ENCODE measurements around the gene MEF2C.

The MEF2C gene

DNA sequence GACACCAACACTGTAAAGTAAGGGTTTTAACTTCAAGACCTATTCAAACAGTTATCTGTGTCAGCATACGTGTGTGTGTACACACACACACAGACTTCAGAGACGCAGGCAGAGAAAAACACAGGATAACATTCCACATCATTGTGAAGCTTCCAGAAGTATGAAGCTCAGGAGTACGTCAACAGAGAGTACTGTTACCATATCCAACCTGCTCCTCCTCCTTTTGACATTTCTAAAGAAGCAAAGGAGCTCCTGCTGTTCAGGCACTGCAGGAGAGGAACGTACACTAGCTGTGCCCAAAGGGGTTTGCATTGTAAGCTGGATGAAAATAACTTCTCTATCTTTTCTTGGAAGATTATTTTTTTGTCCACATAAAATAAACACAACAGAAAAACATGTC, 180.7 kb downstream of the MEF2C start:
- no peak for TF ChIP-seq GATA2 (IDR thresholded peaks at IDR 0.05; ENCODE audit: low read depth, low read length)
- TF ChIP-seq GATA3 (IDR thresholded peaks at IDR 0.05; ENCODE audit: low read depth, low read length) = no peak

DNA sequence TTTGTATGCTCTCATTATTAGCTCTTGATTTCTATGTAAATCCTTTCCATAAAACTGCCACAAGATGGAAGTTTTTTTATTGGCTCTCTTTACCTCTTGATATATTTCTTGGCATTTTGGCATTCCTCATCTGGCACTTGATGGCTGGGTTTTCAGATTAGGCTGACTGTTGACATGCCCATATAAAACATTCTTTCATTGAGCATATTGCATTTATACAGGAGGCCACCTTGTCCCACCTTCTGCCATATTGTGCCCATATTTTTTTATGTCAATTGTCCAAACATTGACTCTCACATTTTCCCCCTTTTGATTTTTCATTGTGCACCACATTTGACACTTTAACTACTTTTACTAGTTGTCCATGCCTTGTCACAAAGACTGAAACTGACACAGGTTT, 182.9 kb downstream of the MEF2C start:
- no peak for TF ChIP-seq GATA2 (IDR thresholded peaks at IDR 0.05; ENCODE audit: low read depth, low read length)
- TF ChIP-seq GATA3 (IDR thresholded peaks at IDR 0.05; ENCODE audit: low read depth, low read length) = no peak

DNA sequence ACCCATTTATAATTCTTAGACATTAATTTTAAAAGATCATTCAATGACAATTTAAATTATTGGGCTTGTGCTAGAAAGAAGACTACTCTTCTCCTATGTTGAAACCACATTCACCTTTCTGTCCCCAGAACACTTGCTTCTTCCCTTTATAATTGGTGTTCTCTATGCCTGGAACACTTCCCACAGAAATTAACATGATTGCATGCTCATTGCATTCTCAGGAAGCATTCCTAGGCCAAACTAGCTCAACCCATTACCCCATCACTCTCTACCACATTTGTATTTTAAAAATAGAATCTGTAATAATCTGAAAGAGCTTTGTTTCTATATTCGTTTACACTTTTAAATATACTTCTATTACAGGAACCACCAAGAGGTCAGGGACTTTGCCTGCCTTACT, 184.7 kb downstream of the MEF2C start:
- TF ChIP-seq GATA2 (IDR thresholded peaks at IDR 0.05; ENCODE audit: low read depth, low read length) = no peak
- no peak for TF ChIP-seq GATA3 (IDR thresholded peaks at IDR 0.05; ENCODE audit: low read depth, low read length)

DNA sequence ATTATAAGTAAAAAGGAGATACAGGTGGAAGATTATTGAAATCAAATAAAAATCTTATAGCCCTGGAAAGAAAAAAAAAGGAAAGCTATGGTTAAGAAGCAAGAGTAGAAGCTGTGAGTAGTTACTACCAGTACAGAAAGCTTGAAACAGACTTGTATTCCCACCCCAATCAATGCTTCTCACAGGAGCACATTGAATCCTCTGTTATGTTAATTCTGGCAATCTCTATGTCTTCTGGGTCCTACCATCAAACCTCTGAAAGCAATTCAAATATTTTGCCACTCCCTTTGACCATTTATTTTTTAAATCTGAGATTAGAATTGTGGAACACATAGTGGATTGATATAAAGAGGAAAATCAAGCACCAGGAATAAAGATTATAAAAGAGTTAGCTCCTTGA, 186.5 kb downstream of the MEF2C start:
- TF ChIP-seq GATA2 (IDR thresholded peaks at IDR 0.05; ENCODE audit: low read depth, low read length) (no peak), GATA3 (IDR thresholded peaks at IDR 0.05; ENCODE audit: low read depth, low read length) (no peak)

DNA sequence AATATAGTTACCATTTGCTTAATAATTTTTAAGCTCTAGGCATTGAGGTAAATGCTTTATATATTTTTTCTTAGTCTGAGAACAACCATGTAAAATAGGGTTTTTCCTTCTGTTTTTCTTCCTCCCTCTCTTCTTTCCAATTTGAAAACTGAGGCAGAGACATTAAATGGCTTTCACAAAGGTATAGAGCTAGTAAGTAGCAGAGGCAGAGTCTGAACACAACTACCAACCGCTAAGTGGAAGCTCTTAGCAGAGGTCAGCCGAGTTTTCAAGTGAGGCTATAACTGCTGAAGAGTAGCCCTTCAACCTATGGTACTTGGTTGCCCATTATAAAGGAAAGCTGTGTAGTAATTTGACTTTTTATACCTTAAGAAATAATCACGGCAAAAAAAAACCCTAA, 187.1 kb downstream of the MEF2C start:
- TF ChIP-seq GATA3 (IDR thresholded peaks at IDR 0.05; ENCODE audit: low read depth, low read length) = no peak
- no peak for TF ChIP-seq GATA2 (IDR thresholded peaks at IDR 0.05; ENCODE audit: low read depth, low read length)

DNA sequence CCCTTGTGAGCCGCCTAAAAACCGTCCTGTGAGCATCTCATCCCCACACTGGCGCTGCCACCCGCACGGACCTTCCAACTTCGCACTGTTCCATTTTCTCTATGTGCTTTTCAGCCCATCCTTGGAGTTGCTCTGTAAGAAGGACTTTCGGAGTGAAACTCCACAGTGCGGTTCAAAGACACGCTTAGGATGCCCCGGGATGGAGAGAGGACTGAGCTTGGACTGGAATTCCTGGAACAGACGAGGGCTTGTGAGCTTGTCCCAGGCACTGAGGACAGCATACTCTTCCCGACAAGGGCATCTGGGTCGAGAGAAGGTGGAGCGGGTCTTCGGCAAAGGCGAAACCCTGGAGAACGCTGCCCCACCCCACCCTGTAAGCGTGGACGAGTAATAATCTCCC, 187.8 kb downstream of the MEF2C start:
- no peak for TF ChIP-seq GATA2 (IDR thresholded peaks at IDR 0.05; ENCODE audit: low read depth, low read length)
- no peak for TF ChIP-seq GATA3 (IDR thresholded peaks at IDR 0.05; ENCODE audit: low read depth, low read length)

DNA sequence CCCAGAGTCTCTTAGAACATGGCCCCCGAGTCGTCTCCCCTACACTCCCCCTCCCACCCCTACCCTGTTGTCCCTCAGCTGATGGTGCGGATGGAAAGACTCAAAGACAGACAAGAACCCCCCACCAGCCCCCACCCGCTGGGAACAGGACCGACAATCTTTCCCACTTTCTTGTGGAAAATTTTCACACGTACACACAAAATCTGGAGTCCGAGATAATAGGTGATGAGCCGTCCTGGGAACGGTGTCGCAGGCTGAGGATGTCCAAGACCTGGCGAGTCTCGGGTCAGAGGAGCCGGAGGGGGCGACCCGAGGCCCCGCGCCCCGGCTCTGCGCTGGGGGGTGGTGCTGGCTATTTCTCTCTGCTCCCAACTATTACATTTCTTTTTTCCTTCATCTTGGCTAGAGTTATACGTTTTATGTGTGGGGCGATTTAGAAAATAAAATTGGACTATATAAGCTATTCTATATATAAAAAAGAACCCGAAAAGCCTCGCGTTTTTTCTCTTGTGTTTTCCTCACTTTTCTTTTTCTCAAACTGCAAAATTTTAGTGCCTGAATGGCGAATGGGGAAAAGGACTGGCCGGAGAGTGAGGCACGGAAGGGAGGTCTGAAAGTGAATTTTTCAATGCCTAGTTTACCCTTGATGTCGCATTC, 188.8 kb downstream of the MEF2C start:
- no peak for TF ChIP-seq GATA3 (IDR thresholded peaks at IDR 0.05; ENCODE audit: low read depth, low read length)
- TF ChIP-seq GATA2 (IDR thresholded peaks at IDR 0.05; ENCODE audit: low read depth, low read length) = no peak

DNA sequence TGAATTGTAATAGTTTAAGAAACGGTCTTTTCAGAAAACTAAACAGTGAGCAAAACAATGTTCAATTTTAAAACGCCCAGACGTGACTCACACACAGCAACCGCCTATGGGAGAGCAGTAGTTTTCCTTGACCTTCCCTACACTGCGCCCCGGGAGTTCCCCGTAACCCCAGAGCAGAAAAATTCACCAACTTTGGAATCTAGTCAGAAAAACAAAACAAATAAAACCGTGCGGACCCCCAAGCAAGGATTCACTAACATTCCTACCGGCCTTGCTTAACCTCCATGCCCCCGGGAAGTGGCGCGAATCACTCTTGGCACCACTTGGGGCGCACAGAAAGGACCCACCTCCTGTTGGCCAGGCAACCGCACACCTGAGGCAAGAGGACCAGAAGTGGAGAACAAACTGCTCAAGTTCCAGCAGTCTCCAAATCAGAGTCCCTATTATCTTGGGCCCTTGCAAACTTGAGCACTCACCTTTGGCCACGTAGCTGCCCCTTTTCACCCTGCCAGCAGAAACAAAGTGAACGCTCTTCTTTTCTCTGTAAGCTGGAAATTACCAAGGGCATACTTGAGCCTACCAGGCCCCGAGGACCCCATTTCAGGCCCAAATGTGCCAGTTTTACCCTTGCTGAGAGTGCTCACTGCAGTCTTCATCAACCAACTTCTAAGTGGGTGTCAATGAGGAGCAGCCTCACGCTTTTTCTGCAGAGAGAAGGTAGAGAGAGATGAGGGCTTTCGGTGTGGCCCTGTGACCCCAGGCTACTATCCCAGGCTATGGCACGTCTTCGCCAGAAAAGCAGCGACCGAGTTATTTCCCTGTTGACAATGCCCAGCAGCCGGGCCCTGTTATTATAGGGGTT, 189.7 kb downstream of the MEF2C start:
- TF ChIP-seq GATA3 (IDR thresholded peaks at IDR 0.05; ENCODE audit: low read depth, low read length) (no peak), GATA2 (IDR thresholded peaks at IDR 0.05; ENCODE audit: low read depth, low read length) (no peak)

DNA sequence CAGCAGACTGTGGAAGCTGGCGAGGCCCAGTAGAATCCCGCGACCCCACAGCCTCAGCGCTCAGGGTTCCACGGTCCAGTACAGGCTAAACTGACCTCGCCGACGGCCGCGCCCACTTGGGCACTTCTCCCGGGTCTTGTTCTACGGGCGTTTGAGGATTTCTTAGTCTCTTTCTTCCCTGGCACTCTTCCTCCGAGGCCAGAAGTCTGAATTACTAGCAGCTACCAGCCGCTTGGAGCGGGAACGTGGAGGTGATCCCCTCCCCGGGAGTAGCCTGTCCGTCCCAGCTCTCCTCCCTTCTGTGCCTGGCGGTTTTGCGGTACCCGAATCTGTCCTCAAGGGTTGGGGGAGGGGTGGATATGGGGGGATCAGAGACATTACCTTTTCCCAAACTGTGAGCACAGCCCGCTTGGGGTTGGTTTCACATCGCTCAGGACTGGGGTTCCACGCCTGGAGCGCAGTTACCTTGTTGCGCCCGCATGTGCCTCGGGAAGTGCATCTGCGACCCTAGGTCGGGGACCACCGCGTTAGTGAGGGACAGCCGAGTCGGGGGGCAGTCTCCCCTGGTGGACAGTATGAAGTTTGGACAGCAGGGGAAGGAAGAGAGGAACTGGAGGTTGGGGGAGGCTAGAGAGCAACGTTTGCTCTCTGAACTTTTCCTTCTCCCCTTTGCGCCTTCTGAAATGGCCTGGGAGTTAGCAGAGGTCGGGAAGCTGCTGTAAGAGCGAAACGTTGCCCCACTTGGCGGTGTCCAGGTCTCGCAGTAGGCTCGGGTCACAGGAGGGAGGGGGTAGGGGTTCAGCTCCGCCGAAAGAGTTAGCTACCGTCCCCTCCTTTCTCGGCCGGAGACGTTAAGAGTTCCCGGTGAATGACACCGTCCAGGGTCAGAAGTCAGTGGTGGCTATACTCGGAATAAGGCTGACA, 190.8 kb downstream of the MEF2C start:
- TF ChIP-seq GATA2 (IDR thresholded peaks at IDR 0.05; ENCODE audit: low read depth, low read length) (no peak), GATA3 (IDR thresholded peaks at IDR 0.05; ENCODE audit: low read depth, low read length) (no peak)

DNA sequence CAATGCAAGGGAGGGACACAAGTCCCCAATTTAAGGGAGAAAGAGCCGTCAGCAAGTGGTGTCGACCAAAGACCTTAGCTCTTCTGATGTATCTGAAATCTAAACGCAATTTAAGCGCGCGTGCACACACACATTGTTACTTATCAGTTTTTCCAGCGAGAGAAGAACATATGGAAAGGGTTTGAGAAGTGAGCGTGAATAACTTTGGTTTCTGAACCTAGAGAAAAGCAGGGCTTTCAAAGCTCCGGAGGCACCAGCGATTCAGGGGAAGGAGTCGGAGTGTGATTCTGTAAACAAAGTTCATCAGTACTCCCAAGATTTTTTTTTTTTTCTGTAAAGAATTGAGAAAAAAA, 191.8 kb downstream of the MEF2C start:
- TF ChIP-seq GATA2 (IDR thresholded peaks at IDR 0.05; ENCODE audit: low read depth, low read length) (no peak), GATA3 (IDR thresholded peaks at IDR 0.05; ENCODE audit: low read depth, low read length) (no peak)

DNA sequence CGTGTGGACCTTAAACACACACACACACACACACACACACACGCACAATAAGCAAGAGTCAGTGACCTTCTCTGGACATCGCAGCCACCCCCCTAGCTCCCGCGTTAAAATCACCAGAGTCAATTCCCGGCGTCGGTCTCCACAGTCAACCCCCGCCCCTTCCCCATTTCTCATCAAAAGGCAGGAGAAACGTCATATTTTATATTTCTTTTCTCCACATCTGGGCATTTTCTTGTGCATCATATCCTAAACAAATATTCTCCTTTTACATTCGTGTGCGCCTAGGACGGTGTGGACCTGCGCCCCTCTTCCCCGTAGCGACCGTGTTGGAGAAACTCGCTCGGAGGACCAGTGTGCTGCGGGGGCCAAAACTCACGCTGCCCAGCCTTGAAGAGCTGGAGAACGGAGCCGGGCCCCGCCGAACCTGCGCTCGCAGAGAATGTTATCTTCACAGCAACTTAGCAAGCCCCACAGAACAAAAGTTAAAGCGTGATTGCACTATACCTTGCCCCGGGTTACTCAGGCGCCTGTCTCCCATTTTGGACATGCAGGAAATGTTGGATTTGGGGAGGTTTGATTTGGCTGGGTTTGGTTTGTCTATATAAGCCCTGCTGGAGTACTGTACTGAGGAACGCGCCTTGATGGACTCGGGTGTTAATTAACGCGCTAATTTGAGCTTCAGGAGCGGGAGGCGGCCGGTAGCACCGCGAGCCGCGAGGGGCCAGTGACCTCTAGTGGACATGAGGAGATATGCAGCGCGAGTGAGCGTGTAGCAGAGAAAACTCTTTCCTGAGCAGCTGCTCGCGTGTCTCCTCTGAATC, 192.4 kb downstream of the MEF2C start:
- TF ChIP-seq GATA2 (IDR thresholded peaks at IDR 0.05; ENCODE audit: low read depth, low read length) (no peak), GATA3 (IDR thresholded peaks at IDR 0.05; ENCODE audit: low read depth, low read length) (no peak)

DNA sequence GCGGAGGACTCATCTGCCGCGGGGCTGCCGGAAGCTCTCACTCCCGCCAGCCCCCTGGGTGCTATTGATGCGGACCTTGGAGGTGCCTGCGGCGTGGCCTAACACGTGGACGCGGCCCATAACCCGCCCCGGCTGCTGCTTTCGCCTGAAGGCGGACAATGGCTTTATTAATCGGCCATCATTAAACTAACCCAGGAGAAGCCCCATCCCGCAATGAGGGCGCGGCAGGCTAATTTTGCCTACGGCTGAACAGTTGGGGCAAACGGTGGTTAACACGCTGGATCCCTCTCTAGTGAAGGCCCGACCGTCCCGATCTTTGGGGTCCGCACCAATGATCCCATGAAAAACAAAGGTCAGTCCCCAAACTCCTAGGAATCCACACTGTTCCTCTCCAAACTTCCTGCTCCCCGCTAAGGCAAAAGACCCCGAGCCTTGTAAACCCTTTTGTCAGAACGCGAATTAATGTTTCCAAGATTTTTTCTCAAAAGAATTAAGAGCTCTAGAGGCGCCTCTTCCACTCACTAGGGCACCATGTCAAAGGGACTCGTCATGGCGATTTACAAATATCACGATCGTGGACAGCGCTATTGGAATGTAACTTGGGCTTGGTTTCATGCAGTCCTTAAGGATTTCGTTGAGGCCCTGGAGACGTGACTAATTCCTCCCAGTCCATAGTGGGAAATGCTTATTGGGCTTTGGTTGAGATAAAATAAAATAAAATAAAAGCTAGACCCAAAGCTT, 193.1 kb downstream of the MEF2C start:
- TF ChIP-seq GATA2 (IDR thresholded peaks at IDR 0.05; ENCODE audit: low read depth, low read length) (no peak), GATA3 (IDR thresholded peaks at IDR 0.05; ENCODE audit: low read depth, low read length) (no peak)

Data from SH-SY5Y (cell line).